Caco-2 (cell line): Measurements from ENCODE around the gene SCAPER. TPM values are rescaled to one million over a fixed set of nuclear protein-coding genes. Genes with fewer than 3 reads are reported as not detected.

ENCODE experiments used
- BruUV-seq: library from RNA; stranded (reverse); fragments of 400-500 nt; replicated peaks from 2 replicates; lab custom pipeline; 2021; lab: Mats Ljungman, UMichigan
- CTCF ChIA-PET: fragments of 300-600 bp; sonication (Branson Sonifier 250); formaldehyde crosslinking; loops from one replicate; lab custom pipeline; 2022; ENCODE audit warnings: antibody characterized with exemption; lab: Charles Lee
- POLR2A ChIA-PET: fragments of 300-600 bp; sonication (Branson Sonifier 250); formaldehyde crosslinking; loops from one replicate; lab custom pipeline; 2022; ENCODE audit warnings: antibody characterized with exemption; lab: Charles Lee
- DNase-seq, 2 experiments: peaks; one replicate each; pipeline versions ENCODE4 v3.0.0 to v3.0.0-alpha.2; 2020 to 2022
- H3K27me3 ChIP-seq: replicated peaks from 2 replicates; pipeline ENCODE4 v1.6.0; 2011; ENCODE audit warnings: low read length; ENCODE audit not compliant: control insufficient read depth, insufficient read depth
- H3K36me3 ChIP-seq: 2 replicates; pipeline ENCODE4 v1.5.1; 2011; ENCODE audit warnings: low read length; ENCODE audit not compliant: control insufficient read depth, insufficient read depth
- H3K4me1 ChIP-seq: fragments of 250-450 bp; sonication (Bioruptor Pico); 2 replicates; pipeline ENCODE4 v1.5.1; 2020; ENCODE audit warnings: mild to moderate bottlenecking
- H3K4me3 ChIP-seq: 2 replicates; pipeline ENCODE4 v1.5.1; 2011; ENCODE audit warnings: low read depth, mild to moderate bottlenecking, control low read depth, low read length
- H3K9me3 ChIP-seq: fragments of 250-450 bp; sonication (Bioruptor Pico); 2 replicates; pipeline ENCODE4 v1.5.1; 2020; ENCODE audit warnings: mild to moderate bottlenecking, moderate library complexity
- H3K27ac Mint-ChIP-seq: one replicate; pipeline ENCODE4 v1.8.0; 2022; ENCODE audit warnings: mixed read lengths; ENCODE audit not compliant: unreplicated experiment
- H3K27me3 Mint-ChIP-seq: one replicate; pipeline ENCODE4 v1.8.0; 2022; ENCODE audit warnings: mixed read lengths; ENCODE audit not compliant: insufficient read depth, unreplicated experiment
- H3K36me3 Mint-ChIP-seq: one replicate; pipeline ENCODE4 v1.8.0; 2022; ENCODE audit warnings: mild to moderate bottlenecking, mixed read lengths; ENCODE audit not compliant: insufficient read depth, unreplicated experiment
- H3K4me1 Mint-ChIP-seq: one replicate; pipeline ENCODE4 v1.8.0; 2022; ENCODE audit warnings: low read depth, mixed read lengths; ENCODE audit not compliant: unreplicated experiment
- H3K4me3 Mint-ChIP-seq: one replicate; pipeline ENCODE4 v1.8.0; 2022; ENCODE audit warnings: mild to moderate bottlenecking, moderate library complexity, mixed read lengths; ENCODE audit not compliant: unreplicated experiment
- H3K9me3 Mint-ChIP-seq: one replicate; pipeline ENCODE4 v1.8.0; 2022; ENCODE audit warnings: mixed read lengths; ENCODE audit not compliant: unreplicated experiment
- intact Hi-C: fragments of 100-400 bp; cut with micrococcal nuclease; formaldehyde crosslinking; loops from one replicate; pipeline ENCODE4 v1.10.0; 2022; ENCODE audit not compliant: unreplicated experiment
- total RNA-seq: library from RNA; stranded (reverse); gene quantifications from 2 replicates; pipeline ENCODE4 v1.2.3, GENCODE V29; 2022
- TF ChIP-seq, protein P1 (sequence below), 2 experiments: fragments of 200-600 bp in 1 of 2; IDR thresholded peaks; 1 replicate in 1 of 2; 2 replicates in 1 of 2; pipeline versions ENCODE4 v1.5.1 to v1.8.0; 2011 to 2022; ENCODE audit warnings: antibody characterized with exemption in 1 of 2, control low read depth in 1 of 2, inconsistent platforms in 1 of 2, low read depth in 1 of 2, low read length in 1 of 2, mild to moderate bottlenecking in 1 of 2, moderate library complexity in 1 of 2; ENCODE audit not compliant: insufficient read depth in 1 of 2, severe bottlenecking in 1 of 2, unreplicated experiment in 1 of 2

The SCAPER gene
- total RNA-seq, 1 experiment from 2014 or later: 24.6 TPM

DNA sequence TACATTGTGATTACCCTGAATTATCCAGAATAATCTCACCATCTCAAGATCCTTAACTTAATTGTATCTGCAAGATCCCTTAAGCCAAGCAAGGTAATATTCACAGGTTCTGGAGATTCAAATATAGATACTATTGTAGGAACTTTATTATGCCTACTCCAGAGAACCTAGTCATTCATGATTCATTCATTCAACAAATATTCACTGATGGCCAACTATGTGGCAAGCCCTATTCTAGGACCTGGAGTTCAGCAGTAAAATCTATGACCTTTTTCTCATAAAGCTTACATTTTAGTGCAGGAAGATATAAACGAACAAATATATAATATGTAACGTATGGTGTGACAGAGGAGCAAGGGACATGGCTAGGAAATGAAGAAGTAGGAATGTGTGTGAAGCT is 519.0 kb downstream of the SCAPER start:
- H3K36me3 ChIP-seq: no peaks in the 10 kb centered on the region
- Mint-ChIP-seq H3K4me1 (peaks cover 12% of the 10 kb centered on the region), H3K27ac (no peak overlapping the region), H3K4me3 (no peak overlapping the region), H3K27me3 (no peaks in the 10 kb centered on the region), H3K36me3 (no peaks in the 10 kb centered on the region), H3K9me3 (no peaks in the 10 kb centered on the region)
- H3K4me3 ChIP-seq: no peak overlapping the region
- intact Hi-C loops: no loop called here
- TF ChIP-seq, protein P1, sequence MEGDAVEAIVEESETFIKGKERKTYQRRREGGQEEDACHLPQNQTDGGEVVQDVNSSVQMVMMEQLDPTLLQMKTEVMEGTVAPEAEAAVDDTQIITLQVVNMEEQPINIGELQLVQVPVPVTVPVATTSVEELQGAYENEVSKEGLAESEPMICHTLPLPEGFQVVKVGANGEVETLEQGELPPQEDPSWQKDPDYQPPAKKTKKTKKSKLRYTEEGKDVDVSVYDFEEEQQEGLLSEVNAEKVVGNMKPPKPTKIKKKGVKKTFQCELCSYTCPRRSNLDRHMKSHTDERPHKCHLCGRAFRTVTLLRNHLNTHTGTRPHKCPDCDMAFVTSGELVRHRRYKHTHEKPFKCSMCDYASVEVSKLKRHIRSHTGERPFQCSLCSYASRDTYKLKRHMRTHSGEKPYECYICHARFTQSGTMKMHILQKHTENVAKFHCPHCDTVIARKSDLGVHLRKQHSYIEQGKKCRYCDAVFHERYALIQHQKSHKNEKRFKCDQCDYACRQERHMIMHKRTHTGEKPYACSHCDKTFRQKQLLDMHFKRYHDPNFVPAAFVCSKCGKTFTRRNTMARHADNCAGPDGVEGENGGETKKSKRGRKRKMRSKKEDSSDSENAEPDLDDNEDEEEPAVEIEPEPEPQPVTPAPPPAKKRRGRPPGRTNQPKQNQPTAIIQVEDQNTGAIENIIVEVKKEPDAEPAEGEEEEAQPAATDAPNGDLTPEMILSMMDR (IDR thresholded peaks at IDR 0.05; ENCODE audit: insufficient read depth in 1 of 2, low read depth in 1 of 2, low read length in 1 of 2, severe bottlenecking in 1 of 2, unreplicated experiment in 1 of 2): no peak
- BruUV-seq: no TSS peak
- no peak for DNase-seq
- no peaks in the 10 kb centered on the region for H3K27me3 ChIP-seq
- CTCF ChIA-PET: no interaction called here
- H3K4me1 ChIP-seq: peaks cover 10% of the 10 kb centered on the region
- H3K9me3 ChIP-seq: no peaks in the 10 kb centered on the region
- POLR2A ChIA-PET: no interaction called here

DNA sequence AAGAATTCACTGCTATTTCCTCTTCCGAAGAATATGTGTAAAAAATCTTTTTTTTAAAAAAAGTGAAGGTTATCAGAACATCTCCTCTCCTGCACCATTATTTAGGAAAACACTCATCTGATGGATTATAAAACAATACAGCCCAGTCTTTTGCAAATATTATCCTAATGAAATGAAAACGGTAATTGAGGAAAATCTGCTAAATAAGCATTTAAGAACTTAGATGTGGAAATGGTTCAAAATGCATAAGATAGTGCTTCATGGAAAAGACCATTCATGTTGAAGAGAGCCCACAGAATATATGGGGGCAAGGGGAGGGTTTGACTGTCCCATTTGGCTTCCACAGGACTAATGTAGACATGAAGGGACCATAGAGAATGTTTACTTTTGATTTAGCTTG is 520.7 kb downstream of the SCAPER start:
- H3K36me3 ChIP-seq: no peaks in the 10 kb centered on the region
- Mint-ChIP-seq H3K27ac (no peak overlapping the region), H3K9me3 (no peaks in the 10 kb centered on the region), H3K27me3 (no peaks in the 10 kb centered on the region), H3K4me1 (no peaks in the 10 kb centered on the region), H3K36me3 (no peaks in the 10 kb centered on the region), H3K4me3 (no peak overlapping the region)
- BruUV-seq: no TSS peak
- no peaks in the 10 kb centered on the region for H3K9me3 ChIP-seq
- no peak for DNase-seq
- no peaks in the 10 kb centered on the region for H3K27me3 ChIP-seq
- TF ChIP-seq, protein P1 (IDR thresholded peaks at IDR 0.05; ENCODE audit: insufficient read depth in 1 of 2, low read depth in 1 of 2, low read length in 1 of 2, severe bottlenecking in 1 of 2, unreplicated experiment in 1 of 2): no peak
- ChIA-PET CTCF (no interaction called here), POLR2A (no interaction called here)
- intact Hi-C loops: no loop called here
- H3K4me1 ChIP-seq: no peaks in the 10 kb centered on the region
- no peak overlapping the region for H3K4me3 ChIP-seq

DNA sequence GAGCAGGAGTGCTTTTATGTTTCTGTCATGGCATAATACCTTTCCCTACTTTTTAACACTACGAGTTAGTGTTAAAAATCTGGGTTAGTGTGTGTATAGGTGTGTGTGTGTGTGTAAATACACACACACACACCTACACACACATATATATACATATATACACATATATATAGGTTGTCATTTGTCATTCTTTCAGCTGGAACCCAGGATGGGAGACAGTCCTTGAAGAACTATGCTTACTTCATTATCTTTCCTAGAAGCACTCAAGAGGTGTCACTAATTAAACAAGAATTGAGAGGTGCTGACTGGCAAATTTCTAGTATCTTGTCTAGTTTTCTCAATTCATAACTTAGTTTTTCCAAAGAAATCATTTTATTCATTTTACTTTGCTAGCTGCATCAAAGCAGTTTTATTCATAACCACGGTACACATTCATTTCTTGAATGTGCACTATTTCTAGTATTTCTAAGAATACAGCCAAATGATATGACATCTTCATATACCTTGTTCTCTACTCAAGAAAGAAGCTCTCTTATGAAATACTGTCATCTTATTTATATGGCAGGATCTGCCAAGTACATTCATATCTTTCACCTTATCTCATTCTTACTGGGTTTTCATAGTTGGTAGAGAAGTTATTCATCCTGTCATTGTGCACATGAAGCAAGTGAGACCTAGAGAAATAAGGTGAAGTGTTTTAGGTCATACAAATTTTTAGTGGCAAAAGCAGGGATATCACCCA is 522.0 kb downstream of the SCAPER start:
- no peak overlapping the region for H3K4me3 Mint-ChIP-seq
- Histone ChIP-seq H3K4me3 (no peak overlapping the region), H3K4me1 (no peaks in the 10 kb centered on the region), H3K9me3 (no peaks in the 10 kb centered on the region), H3K27me3 (no peaks in the 10 kb centered on the region), H3K36me3 (no peaks in the 10 kb centered on the region)
- ChIA-PET POLR2A (no interaction called here), CTCF (no interaction called here)
- no peaks in the 10 kb centered on the region for H3K36me3 Mint-ChIP-seq
- intact Hi-C loops: no loop called here
- no peaks in the 10 kb centered on the region for H3K27me3 Mint-ChIP-seq
- BruUV-seq: no TSS peak
- no peak overlapping the region for H3K27ac Mint-ChIP-seq
- TF ChIP-seq, protein P1 (IDR thresholded peaks at IDR 0.05; ENCODE audit: insufficient read depth in 1 of 2, low read depth in 1 of 2, low read length in 1 of 2, severe bottlenecking in 1 of 2, unreplicated experiment in 1 of 2): no peak
- no peaks in the 10 kb centered on the region for H3K9me3 Mint-ChIP-seq
- no peak for DNase-seq
- H3K4me1 Mint-ChIP-seq: no peaks in the 10 kb centered on the region
